H9 (cell line): ENCODE results near the gene PCDH9. TPM values are rescaled to one million over a fixed set of nuclear protein-coding genes. Genes with fewer than 3 reads are reported as not detected.

Experiments used
- DNase-seq: peaks from one replicate; pipeline ENCODE4 v3.0.0-alpha.2; 2017
- H2AFZ ChIP-seq: one replicate; pipeline ENCODE4 v1.6.1; 2013; ENCODE audit warnings: mild to moderate bottlenecking, low read length, control low read depth, moderate library complexity
- H2AK5ac ChIP-seq: 2 replicates; pipeline ENCODE4 v1.6.1; 2013; ENCODE audit warnings: low read length, control low read depth, mixed read lengths; ENCODE audit not compliant: insufficient read length
- H2BK120ac ChIP-seq: one replicate; pipeline ENCODE4 v1.6.1; 2013; ENCODE audit warnings: low read depth, mild to moderate bottlenecking, low read length, control low read depth, inconsistent platforms; ENCODE audit not compliant: poor library complexity, severe bottlenecking
- H2BK12ac ChIP-seq: 2 replicates; pipeline ENCODE4 v1.6.1; 2013; ENCODE audit warnings: low read length, control low read depth, mixed read lengths, low read depth; ENCODE audit not compliant: insufficient read length
- H2BK15ac ChIP-seq: 2 replicates; pipeline ENCODE4 v1.6.1; 2013; ENCODE audit warnings: low read depth, low read length, control low read depth
- H2BK20ac ChIP-seq: one replicate; pipeline ENCODE4 v1.6.1; 2013; ENCODE audit warnings: low read depth, mild to moderate bottlenecking, low read length, control low read depth, inconsistent platforms; ENCODE audit not compliant: poor library complexity, severe bottlenecking
- H2BK5ac ChIP-seq: 2 replicates; pipeline ENCODE4 v1.6.1; 2013; ENCODE audit warnings: low read length, control low read depth, mixed read lengths; ENCODE audit not compliant: insufficient read length
- H3K14ac ChIP-seq: 2 replicates; pipeline ENCODE4 v1.6.1; 2013; ENCODE audit warnings: low read length, control low read depth; ENCODE audit not compliant: insufficient read depth
- H3K18ac ChIP-seq: 2 replicates; pipeline ENCODE4 v1.6.1; 2013; ENCODE audit warnings: low read depth, mild to moderate bottlenecking, mixed read lengths, low read length, control low read depth; ENCODE audit not compliant: insufficient read length
- H3K23ac ChIP-seq: 2 replicates; pipeline ENCODE4 v1.6.1; 2013; ENCODE audit warnings: low read length, control low read depth, mixed read lengths, low read depth; ENCODE audit not compliant: insufficient read length
- H3K23me2 ChIP-seq: 2 replicates; pipeline ENCODE4 v1.6.1; 2013; ENCODE audit warnings: low read depth, mild to moderate bottlenecking, mixed read lengths, low read length, control low read depth; ENCODE audit not compliant: insufficient read length, poor library complexity, severe bottlenecking
- H3K27ac ChIP-seq: 2 replicates; pipeline ENCODE4 v1.5.1; 2013; ENCODE audit warnings: low read length, control low read depth, mixed read lengths, low read depth; ENCODE audit not compliant: insufficient read length
- H3K27me3 ChIP-seq: 2 replicates; pipeline ENCODE4 v1.6.1; 2013; ENCODE audit warnings: low read length, control low read depth, inconsistent platforms; ENCODE audit not compliant: insufficient read depth
- H3K4ac ChIP-seq: 2 replicates; pipeline ENCODE4 v1.6.1; 2013; ENCODE audit warnings: low read depth, mild to moderate bottlenecking, control low read depth, inconsistent platforms, low read length, moderate library complexity
- H3K4me1 ChIP-seq: 2 replicates; pipeline ENCODE4 v1.6.1; 2013; ENCODE audit warnings: low read length, control low read depth, inconsistent platforms; ENCODE audit not compliant: insufficient read depth
- H3K4me2 ChIP-seq: 2 replicates; pipeline ENCODE4 v1.6.1; 2013; ENCODE audit warnings: low read length, control low read depth, mixed read lengths; ENCODE audit not compliant: insufficient read length, insufficient read depth
- H3K56ac ChIP-seq: 2 replicates; pipeline ENCODE4 v1.6.1; 2013; ENCODE audit warnings: low read depth, mild to moderate bottlenecking, mixed read lengths, low read length, control low read depth; ENCODE audit not compliant: insufficient read length
- H3K79me1 ChIP-seq: 2 replicates; pipeline ENCODE4 v1.6.1; 2013; ENCODE audit warnings: low read depth, mild to moderate bottlenecking, moderate library complexity, low read length, control low read depth, inconsistent platforms; ENCODE audit not compliant: insufficient read depth, poor library complexity, severe bottlenecking
- H3K79me2 ChIP-seq: 2 replicates; pipeline ENCODE4 v1.6.1; 2013; ENCODE audit warnings: low read length, control low read depth, inconsistent platforms; ENCODE audit not compliant: insufficient read depth
- H3K9ac ChIP-seq: 2 replicates; pipeline ENCODE4 v1.6.1; 2013; ENCODE audit warnings: low read length, control low read depth, mixed read lengths; ENCODE audit not compliant: insufficient read length; ENCODE audit errors: extremely low read depth
- H3K9me3 ChIP-seq: one replicate; pipeline ENCODE4 v1.6.1; 2013; ENCODE audit warnings: low read depth, low read length, inconsistent platforms; ENCODE audit not compliant: control insufficient read depth
- H3T11ph ChIP-seq: one replicate; pipeline ENCODE4 v1.6.1; 2013; ENCODE audit warnings: mild to moderate bottlenecking, low read length, control low read depth, inconsistent platforms
- H4K20me1 ChIP-seq: one replicate; pipeline ENCODE4 v1.6.1; 2013; ENCODE audit not compliant: control insufficient read depth, insufficient read length, insufficient read depth
- H4K5ac ChIP-seq: 2 replicates; pipeline ENCODE4 v1.6.1; 2013; ENCODE audit warnings: low read depth, mild to moderate bottlenecking, mixed read lengths, low read length, control low read depth; ENCODE audit not compliant: insufficient read length
- H4K8ac ChIP-seq: replicated peaks from 2 replicates; pipeline ENCODE4 v1.6.1; 2013; ENCODE audit warnings: low read length, control low read depth, mixed read lengths, low read depth; ENCODE audit not compliant: insufficient read length
- H4K91ac ChIP-seq: 2 replicates; pipeline ENCODE4 v1.6.1; 2013; ENCODE audit warnings: low read depth, mild to moderate bottlenecking, moderate library complexity, mixed read lengths, low read length, control low read depth; ENCODE audit not compliant: insufficient read length
- H3K27ac Mint-ChIP-seq, 3 experiments: 2 replicates in 2 of 3; 3 replicates in 1 of 3; pipeline ENCODE4 v1.8.0; 2020 to 2021; ENCODE audit warnings: mixed read lengths in 3 of 3, mild to moderate bottlenecking in 1 of 3, moderate library complexity in 1 of 3
- H3K27me3 Mint-ChIP-seq: 2 replicates; pipeline ENCODE4 v1.8.0; 2021; ENCODE audit warnings: low read depth, mild to moderate bottlenecking, moderate library complexity, mixed read lengths
- H3K36me3 Mint-ChIP-seq, 3 experiments: 2 replicates in 2 of 3; 3 replicates in 1 of 3; pipeline ENCODE4 v1.8.0; 2020 to 2021; ENCODE audit warnings: low read depth in 3 of 3, mixed read lengths in 3 of 3; ENCODE audit not compliant: insufficient read depth in 1 of 3
- H3K4me1 Mint-ChIP-seq, 2 experiments: 2 replicates each; pipeline ENCODE4 v1.8.0; 2020; ENCODE audit warnings: mixed read lengths in 2 of 2
- H3K4me3 Mint-ChIP-seq, 2 experiments: 2 replicates in 1 of 2; 3 replicates in 1 of 2; pipeline ENCODE4 v1.8.0; 2020 to 2021; ENCODE audit warnings: mild to moderate bottlenecking in 2 of 2, mixed read lengths in 2 of 2, moderate library complexity in 1 of 2
- H3K9me3 Mint-ChIP-seq, 2 experiments: 2 replicates in 1 of 2; 3 replicates in 1 of 2; pipeline ENCODE4 v1.8.0; 2020; ENCODE audit warnings: mild to moderate bottlenecking in 2 of 2, mixed read lengths in 2 of 2, moderate library complexity in 1 of 2
- WGBS: extraction: QIAGEN DNeasy Blood & Tissue Kit; methylation state at CpG from one replicate; pipeline ENCODE4 v1.1.7; 2013; ENCODE audit warnings: missing lambda C conversion rate, low lambda C conversion rate, mixed read lengths; ENCODE audit not compliant: insufficient read length; ENCODE audit errors: extremely low coverage; 5-methylcytosine and 5-hydroxymethylcytosine counted together
- total RNA-seq: library from RNA; stranded (reverse); gene quantifications from 2 replicates; pipeline ENCODE4 v1.2.1, GENCODE V29; 2021
- TF ChIP-seq, protein P1 (sequence below): fragments of 200-600 bp; sonication (generic); conservative IDR thresholded peaks from 3 replicates; pipeline ENCODE4 v1.8.0; 2021; ENCODE audit warnings: antibody characterized with exemption, mild to moderate bottlenecking

The PCDH9 gene
- total RNA-seq, 1 experiment from 2014 or later, result 0.11 TPM

- Histone ChIP-seq H2BK12ac (no peak overlapping the region), H4K91ac (no peak overlapping the region), H3K27me3 (no peaks in the 10 kb centered on the region), H2BK120ac (no peak overlapping the region), H3K4me1 (no peaks in the 10 kb centered on the region; the same call in 1 of the 2 replicates), H4K8ac (no peak overlapping the region), H3K23me2 (no peaks in the 10 kb centered on the region), H3T11ph (no peak overlapping the region), H2BK5ac (no peak overlapping the region), H3K79me2 (no peaks in the 10 kb centered on the region), H3K18ac (no peak overlapping the region), H2BK20ac (no peak overlapping the region), H4K5ac (no peak overlapping the region), H2BK15ac (no peak overlapping the region), H2AFZ (no peak overlapping the region), H3K14ac (no peak overlapping the region), H3K9me3 (no peaks in the 10 kb centered on the region), H3K79me1 (no peaks in the 10 kb centered on the region), H3K9ac (no peak overlapping the region), H3K56ac (no peak overlapping the region), H2AK5ac (no peak overlapping the region), H4K20me1 (no peaks in the 10 kb centered on the region), H3K23ac (no peak overlapping the region), H3K4me2 (no peak overlapping the region), H3K4ac (no peak overlapping the region), H3K27ac (no peak overlapping the region)
- Mint-ChIP-seq H3K27me3 (no peaks in the 10 kb centered on the region), H3K4me1 (peaks cover 17 to 22% of the 10 kb centered on the region in 2 experiments), H3K27ac (no peak overlapping the region), H3K9me3 (no peaks in the 10 kb centered on the region), H3K4me3 (no peak overlapping the region), H3K36me3 (no peaks in the 10 kb centered on the region)
- TF ChIP-seq, protein P1, sequence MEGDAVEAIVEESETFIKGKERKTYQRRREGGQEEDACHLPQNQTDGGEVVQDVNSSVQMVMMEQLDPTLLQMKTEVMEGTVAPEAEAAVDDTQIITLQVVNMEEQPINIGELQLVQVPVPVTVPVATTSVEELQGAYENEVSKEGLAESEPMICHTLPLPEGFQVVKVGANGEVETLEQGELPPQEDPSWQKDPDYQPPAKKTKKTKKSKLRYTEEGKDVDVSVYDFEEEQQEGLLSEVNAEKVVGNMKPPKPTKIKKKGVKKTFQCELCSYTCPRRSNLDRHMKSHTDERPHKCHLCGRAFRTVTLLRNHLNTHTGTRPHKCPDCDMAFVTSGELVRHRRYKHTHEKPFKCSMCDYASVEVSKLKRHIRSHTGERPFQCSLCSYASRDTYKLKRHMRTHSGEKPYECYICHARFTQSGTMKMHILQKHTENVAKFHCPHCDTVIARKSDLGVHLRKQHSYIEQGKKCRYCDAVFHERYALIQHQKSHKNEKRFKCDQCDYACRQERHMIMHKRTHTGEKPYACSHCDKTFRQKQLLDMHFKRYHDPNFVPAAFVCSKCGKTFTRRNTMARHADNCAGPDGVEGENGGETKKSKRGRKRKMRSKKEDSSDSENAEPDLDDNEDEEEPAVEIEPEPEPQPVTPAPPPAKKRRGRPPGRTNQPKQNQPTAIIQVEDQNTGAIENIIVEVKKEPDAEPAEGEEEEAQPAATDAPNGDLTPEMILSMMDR, result no peak
- no peak for DNase-seq
- WGBS, result no CpG with 5 or more reads among the region's 2 CpGs
Observed at GRCh38 chr13:67148161-67148571, 82.0 kb downstream of the PCDH9 start.
